HG02610 (cell line): ENCODE measurements around the gene LAMC3.
"Not testable (repeated sequence)": the region's sequence is repeated elsewhere in the genome, so short reads cannot be mapped to it uniquely, and the experiment has no call there.

Experiments used
- ATAC-seq: cut with Tn5 transposase; IDR thresholded peaks from one replicate; pipeline ENCODE4 v1.9.1; 2021; ENCODE audit warnings: mild to moderate bottlenecking, moderate library complexity; ENCODE audit not compliant: unreplicated experiment

LAMC3 gene

GRCh38 chr9:131027872-131028179, 18.9 kb downstream of the LAMC3 start:
- no peak for ATAC-seq

- ATAC-seq, result no peak
Observed at GRCh38 chr9:131028221-131028884, 19.4 kb downstream of the LAMC3 start.

DNA sequence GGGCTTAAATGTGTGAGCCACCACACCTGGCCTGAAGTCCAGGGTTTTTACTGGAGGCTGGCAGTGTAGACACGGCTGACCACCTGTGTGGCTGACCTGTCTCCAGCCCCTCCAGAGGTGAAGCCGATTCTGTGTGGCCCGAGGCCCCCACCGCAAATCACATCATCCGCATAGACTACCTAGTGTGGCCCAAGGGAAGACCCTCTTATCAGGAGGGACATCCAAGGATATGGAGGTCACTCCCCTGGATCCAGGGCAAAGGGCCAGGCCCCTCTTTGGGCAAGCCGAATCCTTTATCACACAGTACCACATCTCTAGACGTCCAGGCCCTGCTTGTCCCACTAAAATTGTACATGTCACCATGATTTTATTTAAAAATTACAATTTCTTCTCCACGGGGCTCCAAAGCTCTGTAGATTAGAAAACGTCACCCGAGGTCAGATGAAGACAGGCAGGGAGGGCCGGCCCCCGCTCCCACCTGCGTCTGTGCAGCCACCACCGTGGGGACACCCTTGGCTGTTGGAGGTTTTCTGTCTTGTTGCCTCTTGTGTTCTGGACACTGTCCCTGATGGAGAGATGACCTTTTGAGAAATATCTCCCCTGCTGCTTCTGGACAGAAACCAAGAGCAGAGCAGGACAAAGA, 20.1 kb downstream of the LAMC3 start:
- ATAC-seq, result no peak

- no peak for ATAC-seq
Observed at GRCh38 chr9:131029574-131029952, 20.6 kb downstream of the LAMC3 start.

- no peak for ATAC-seq
Observed at GRCh38 chr9:131030239-131031004, 21.4 kb downstream of the LAMC3 start.

DNA sequence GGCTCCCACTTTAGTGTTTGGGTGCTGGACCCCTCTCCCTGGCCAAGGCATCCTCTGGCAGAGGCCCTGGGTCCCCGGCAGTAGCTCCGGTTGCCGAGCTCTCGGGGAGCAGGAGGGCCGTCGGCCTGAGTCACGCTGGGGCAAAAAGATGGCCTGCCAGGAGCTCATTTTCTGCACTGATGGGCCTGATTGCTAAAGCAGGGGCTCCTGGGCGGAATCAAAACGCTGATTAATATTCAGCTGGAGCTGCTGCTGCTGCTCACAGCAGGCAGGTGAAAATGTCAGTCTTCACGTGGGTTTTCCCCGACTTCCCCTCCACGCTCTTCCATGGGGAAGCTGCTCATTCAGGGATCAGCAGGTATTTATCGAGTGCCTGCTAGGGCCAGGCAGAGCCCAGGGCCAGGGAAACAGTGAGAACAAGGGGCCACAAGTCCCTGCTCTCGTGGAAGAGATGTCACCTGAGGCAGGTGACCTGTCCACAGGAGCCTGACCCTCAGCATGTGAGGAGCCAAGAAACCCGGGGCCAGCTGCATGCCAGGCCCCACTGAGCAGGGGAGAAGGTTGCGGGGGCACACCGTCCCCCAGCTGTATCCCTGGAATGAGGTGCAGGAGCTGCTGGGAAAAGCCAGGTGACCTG, 22.1 kb downstream of the LAMC3 start:
- ATAC-seq, result no peak

DNA sequence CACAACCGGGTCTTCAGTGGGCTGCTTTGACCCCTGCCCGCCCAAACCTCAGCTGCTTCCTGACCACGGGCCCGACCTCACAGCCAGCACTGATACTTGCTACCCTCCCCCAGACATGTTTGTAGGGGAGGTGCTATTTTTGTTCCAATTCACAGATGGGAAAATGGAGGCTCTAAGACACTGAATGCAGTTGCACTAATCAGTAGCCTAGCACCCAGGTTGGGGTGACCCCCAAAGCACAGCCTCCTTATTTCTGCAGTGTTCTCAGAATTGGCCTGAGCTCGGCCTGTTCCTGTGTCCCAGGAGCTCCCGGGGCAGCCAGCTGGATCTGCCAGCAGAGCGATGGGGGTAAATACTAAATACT, 22.6 kb downstream of the LAMC3 start:
- ATAC-seq, result no peak

DNA sequence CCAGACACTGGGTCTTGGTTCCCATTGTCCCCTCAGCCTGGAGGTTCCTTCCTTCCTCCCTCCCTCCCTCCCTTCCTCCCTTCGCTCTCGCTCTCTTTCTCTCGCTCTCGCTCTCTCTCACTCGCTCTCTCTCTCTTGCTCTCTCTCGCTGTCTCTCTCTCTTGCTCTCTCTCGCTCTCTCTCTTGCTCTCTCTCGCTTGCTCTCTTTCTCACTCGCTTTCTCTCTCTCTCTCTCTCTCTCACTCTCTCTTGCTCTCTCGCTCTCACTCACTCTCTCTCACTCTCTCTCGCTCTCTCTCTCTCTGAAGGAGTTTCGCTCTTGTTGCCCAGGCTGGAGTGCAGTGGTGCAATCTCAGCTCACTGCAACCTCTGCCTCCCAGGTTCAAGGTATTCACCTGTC, 23.4 kb downstream of the LAMC3 start:
- ATAC-seq, result no peak

- no peak for ATAC-seq
Observed at GRCh38 chr9:131033269-131034224, 24.6 kb downstream of the LAMC3 start.

GRCh38 chr9:131034268-131034667, 25.3 kb downstream of the LAMC3 start:
- ATAC-seq, result no peak

DNA sequence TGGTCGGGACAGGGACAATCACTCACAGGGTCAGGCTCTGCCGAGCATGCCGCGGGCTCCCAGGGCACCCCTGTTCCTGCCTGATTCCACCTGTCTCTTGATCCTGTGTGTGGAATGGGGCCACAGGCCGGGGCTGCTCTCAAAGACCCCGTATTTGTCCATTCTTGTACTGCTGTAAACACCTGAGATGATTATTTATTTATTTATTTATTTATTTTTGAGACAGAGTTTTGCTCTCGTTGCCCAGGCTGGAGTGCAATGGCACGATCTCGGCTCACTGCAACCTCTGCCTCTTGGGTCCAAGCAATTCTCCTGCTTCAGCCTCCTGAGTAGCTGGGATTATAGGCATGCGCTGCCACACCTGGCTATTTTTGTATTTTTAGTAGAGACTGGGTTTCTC, 25.8 kb downstream of the LAMC3 start:
- ATAC-seq, result not testable (repeated sequence)

DNA sequence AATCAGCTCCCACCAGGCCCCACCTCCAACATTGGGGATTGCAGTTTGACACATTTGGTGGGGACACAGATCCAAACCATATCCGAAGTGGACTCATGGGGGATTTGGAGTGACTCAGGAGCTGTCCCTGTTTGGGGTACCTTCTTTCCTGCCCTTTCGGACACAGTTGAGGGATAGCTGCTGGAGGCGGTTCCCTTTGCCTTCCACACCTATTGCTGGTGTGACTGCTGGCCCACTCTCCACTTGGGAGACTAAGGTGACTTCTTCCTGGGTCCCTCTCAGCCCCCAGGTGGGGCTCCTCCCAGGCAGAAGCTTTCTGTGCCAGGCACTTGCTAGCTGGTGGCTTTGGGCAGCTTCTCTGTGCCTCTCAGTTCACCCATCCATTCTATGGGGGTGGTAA, 26.6 kb downstream of the LAMC3 start:
- no peak for ATAC-seq

GRCh38 chr9:131036071-131036470, 27.1 kb downstream of the LAMC3 start:
- no peak for ATAC-seq

GRCh38 chr9:131036529-131037334, 27.8 kb downstream of the LAMC3 start:
- ATAC-seq, result no peak

DNA sequence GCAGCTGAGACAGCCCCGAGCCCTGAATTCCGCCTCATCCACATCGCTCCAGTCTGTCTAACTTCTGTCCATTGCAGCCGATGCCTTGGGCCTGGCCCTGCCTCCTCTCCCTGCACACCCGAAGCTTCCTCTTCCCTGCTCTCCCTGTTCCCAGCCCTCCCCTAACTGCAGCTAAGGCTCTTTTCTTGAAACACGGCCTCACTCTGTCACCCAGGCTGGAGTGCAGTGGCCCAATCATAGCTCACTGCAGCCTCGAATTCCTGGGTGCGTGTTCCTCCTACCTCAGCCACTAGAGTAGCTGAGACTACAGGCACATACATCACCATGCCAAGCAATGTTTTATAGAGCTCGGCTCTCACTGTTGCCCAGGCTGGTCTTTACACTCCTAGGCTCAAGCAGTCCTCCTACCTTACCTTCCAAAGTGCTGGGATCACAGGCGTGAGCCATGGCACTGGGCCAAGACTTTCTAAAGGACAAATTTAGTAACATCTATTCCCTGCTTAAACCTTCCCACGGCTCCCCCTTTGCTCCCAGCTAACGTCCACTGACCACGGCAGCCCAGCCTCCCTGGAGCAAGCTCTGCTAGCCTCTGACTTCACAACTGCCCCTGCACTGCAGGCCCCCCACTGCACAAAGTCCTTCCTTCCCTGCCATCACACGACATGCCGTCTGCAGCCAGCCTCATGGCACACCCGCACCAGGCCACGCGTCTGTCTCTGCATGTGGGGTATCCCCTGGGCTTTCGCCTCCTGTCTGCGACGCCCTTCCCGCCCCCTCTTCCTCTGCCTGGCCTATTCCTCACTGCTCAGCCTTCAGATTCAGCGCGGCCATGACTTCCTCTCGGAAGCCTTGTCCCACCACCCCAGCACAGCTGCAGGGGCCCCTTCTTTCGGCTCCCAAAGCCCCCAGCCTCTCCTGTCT, 28.6 kb downstream of the LAMC3 start:
- ATAC-seq, result no peak

DNA sequence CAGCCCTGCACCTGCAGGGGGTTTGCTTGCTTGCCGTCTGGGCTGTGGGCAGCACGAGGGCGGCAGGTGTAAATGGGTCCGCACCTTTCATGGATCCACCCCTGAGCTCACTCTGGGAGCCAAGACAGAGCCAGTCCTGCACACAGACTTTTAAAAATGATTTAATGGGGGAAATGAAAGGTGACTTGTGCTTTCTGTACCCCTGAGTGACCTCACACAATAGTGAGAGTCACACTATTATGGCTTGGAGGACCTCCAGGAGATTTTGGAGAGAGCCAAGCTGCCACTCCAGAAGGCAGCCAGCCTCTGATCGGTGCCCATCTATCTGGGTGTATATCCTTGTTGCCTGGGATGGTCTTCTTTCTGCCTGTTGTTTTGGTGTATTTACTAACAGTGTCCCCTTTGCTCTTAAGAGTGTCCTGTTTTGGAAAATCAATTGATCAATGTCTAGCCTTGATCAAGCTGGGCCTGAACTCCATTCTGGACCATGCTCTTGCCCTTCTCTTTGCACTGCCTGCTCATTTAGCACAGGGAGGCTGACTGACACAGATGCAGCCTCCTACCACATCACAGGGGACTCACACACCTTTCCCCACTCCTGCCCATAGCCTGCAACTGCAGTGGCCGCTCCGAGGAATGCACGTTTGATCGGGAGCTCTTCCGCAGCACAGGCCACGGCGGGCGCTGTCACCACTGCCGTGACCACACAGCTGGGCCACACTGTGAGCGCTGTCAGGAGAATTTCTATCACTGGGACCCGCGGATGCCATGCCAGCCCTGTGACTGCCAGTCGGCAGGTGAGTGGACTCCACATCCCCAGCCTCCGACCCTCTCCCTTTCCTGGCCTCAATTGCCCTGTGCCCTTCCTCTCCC, 29.5 kb downstream of the LAMC3 start:
- no peak for ATAC-seq

- ATAC-seq, result no peak
Observed at GRCh38 chr9:131039129-131039954, 30.4 kb downstream of the LAMC3 start.
